IMR-90 (cell line): ENCODE data around the gene PRKN. TPM values are rescaled to one million over a fixed set of nuclear protein-coding genes. Genes with fewer than 3 reads are reported as not detected.

Experiments
- ATAC-seq: fragments of 200-7000 bp; cut with Tn5 transposase; 2 replicates; pipeline ENCODE4 v1.9.1; 2020; ENCODE audit warnings: low read depth, mild to moderate bottlenecking, moderate library complexity
- BruUV-seq: library from RNA; stranded (reverse); fragments of 400-500 nt; replicated peaks from 2 replicates; lab custom pipeline; 2021; lab: Mats Ljungman, UMichigan
- CTCF ChIA-PET: fragments of 300-600 bp; formaldehyde crosslinking; extraction: SDS; loops from one replicate; lab custom pipeline; 2021; ENCODE audit warnings: antibody characterized with exemption; lab: Yijun Ruan, JAX
- POLR2A ChIA-PET: fragments of 300-600 bp; sonication (Branson Sonifier 250); formaldehyde crosslinking; loops from one replicate; lab custom pipeline; 2022; ENCODE audit warnings: antibody characterized with exemption; ENCODE audit not compliant: unreplicated experiment; lab: Charles Lee
- DNase-seq: peaks from one replicate; pipeline ENCODE4 v3.0.0; 2013
- H2AFZ ChIP-seq: replicated peaks from 2 replicates; pipeline ENCODE3; 2013; ENCODE audit warnings: low read length, mild to moderate bottlenecking; ENCODE audit not compliant: poor library complexity
- H2AK5ac ChIP-seq: 2 replicates; pipeline ENCODE4 v1.6.1; 2013; ENCODE audit warnings: low read depth, low read length, inconsistent platforms
- H2AK9ac ChIP-seq: replicated peaks from 2 replicates; pipeline ENCODE3; 2013; ENCODE audit warnings: mild to moderate bottlenecking, low read depth, low read length, moderate library complexity; ENCODE audit not compliant: poor library complexity
- H2BK120ac ChIP-seq: 2 replicates; pipeline ENCODE4 v1.6.1; 2013; ENCODE audit warnings: low read depth, low read length, inconsistent platforms
- H2BK15ac ChIP-seq: 3 replicates; pipeline ENCODE4 v1.6.1; 2013; ENCODE audit warnings: low read depth, low read length, inconsistent platforms
- H2BK20ac ChIP-seq: 2 replicates; pipeline ENCODE4 v1.6.1; 2013; ENCODE audit warnings: low read depth, mild to moderate bottlenecking, inconsistent platforms, low read length, moderate library complexity
- H2BK5ac ChIP-seq: 2 replicates; pipeline ENCODE4 v1.6.1; 2013; ENCODE audit warnings: mild to moderate bottlenecking, low read depth, low read length, inconsistent platforms; ENCODE audit not compliant: poor library complexity, severe bottlenecking
- H3K14ac ChIP-seq: replicated peaks from 2 replicates; pipeline ENCODE4 v1.6.1; 2013; ENCODE audit warnings: low read depth, low read length, inconsistent platforms
- H3K18ac ChIP-seq: 2 replicates; pipeline ENCODE4 v1.6.1; 2013; ENCODE audit warnings: low read depth, low read length, control low read depth
- H3K23ac ChIP-seq: 2 replicates; pipeline ENCODE4 v1.6.1; 2013; ENCODE audit warnings: low read depth, low read length, inconsistent platforms
- H3K27ac ChIP-seq: 2 replicates; pipeline ENCODE4 v1.5.1; 2013; ENCODE audit warnings: mild to moderate bottlenecking, control low read depth, low read length; ENCODE audit not compliant: insufficient read depth
- H3K27me3 ChIP-seq: 2 replicates; pipeline ENCODE4 v1.6.1; 2013; ENCODE audit warnings: low read length; ENCODE audit not compliant: control insufficient read depth, insufficient read depth
- H3K36me3 ChIP-seq: 2 replicates; pipeline ENCODE4 v1.6.1; 2013; ENCODE audit warnings: low read length, mixed read lengths; ENCODE audit not compliant: control insufficient read depth, insufficient read depth
- H3K4ac ChIP-seq: 2 replicates; pipeline ENCODE4 v1.6.1; 2013; ENCODE audit warnings: low read depth, low read length, inconsistent platforms
- H3K4me1 ChIP-seq: 2 replicates; pipeline ENCODE4 v1.6.1; 2013; ENCODE audit warnings: low read length, mixed read lengths; ENCODE audit not compliant: control insufficient read depth, insufficient read depth
- H3K4me2 ChIP-seq: 2 replicates; pipeline ENCODE4 v1.6.1; 2013; ENCODE audit warnings: low read depth, mild to moderate bottlenecking, control low read depth, low read length, moderate library complexity
- H3K4me3 ChIP-seq: 2 replicates; pipeline ENCODE4 v1.5.1; 2013; ENCODE audit warnings: low read depth, mild to moderate bottlenecking, control low read depth, low read length, moderate library complexity; ENCODE audit not compliant: insufficient read depth
- H3K56ac ChIP-seq: 2 replicates; pipeline ENCODE4 v1.6.1; 2013; ENCODE audit warnings: low read length, inconsistent platforms; ENCODE audit not compliant: insufficient read depth; ENCODE audit errors: extremely low read depth
- H3K79me1 ChIP-seq, 2 experiments: 2 replicates each; pipeline ENCODE4 v1.6.1; 2013; ENCODE audit warnings: low read length in 2 of 2, inconsistent platforms in 1 of 2, low read depth in 1 of 2
- H3K9ac ChIP-seq: 2 replicates; pipeline ENCODE4 v1.6.1; 2013; ENCODE audit warnings: low read depth, low read length, control low read depth
- H3K9me1 ChIP-seq: 2 replicates; pipeline ENCODE4 v1.6.1; 2013; ENCODE audit warnings: low read length, inconsistent platforms; ENCODE audit not compliant: insufficient read depth
- H3K9me3 ChIP-seq: 2 replicates; pipeline ENCODE4 v1.6.1; 2013; ENCODE audit warnings: low read length; ENCODE audit not compliant: control insufficient read depth, insufficient read depth
- H4K20me1 ChIP-seq: 2 replicates; pipeline ENCODE4 v1.6.1; 2013; ENCODE audit warnings: low read length, inconsistent platforms; ENCODE audit not compliant: insufficient read depth
- H4K5ac ChIP-seq: 2 replicates; pipeline ENCODE4 v1.6.1; 2013; ENCODE audit warnings: mild to moderate bottlenecking, low read depth, low read length, control low read depth
- H4K8ac ChIP-seq, 2 experiments: 2 replicates each; pipeline ENCODE4 v1.6.1; 2013; ENCODE audit warnings: low read depth in 2 of 2, low read length in 2 of 2, control low read depth in 1 of 2, inconsistent platforms in 1 of 2
- H4K91ac ChIP-seq: 2 replicates; pipeline ENCODE4 v1.6.1; 2013; ENCODE audit warnings: low read depth, low read length, inconsistent platforms; ENCODE audit not compliant: insufficient read depth
- BHLHE40 ChIP-seq: fragments of 150-350 bp; IDR thresholded peaks from 2 replicates; pipeline ENCODE4 v1.6.1; 2016; ENCODE audit warnings: mild to moderate bottlenecking, low read depth, low read length
- CEBPB ChIP-seq: IDR thresholded peaks from 2 replicates; pipeline ENCODE4 v1.6.1; 2012; ENCODE audit warnings: low read depth, low read length, improper control_type of control experiment
- CHD1 ChIP-seq: IDR thresholded peaks from 2 replicates; pipeline ENCODE4 v1.6.1; 2012; ENCODE audit warnings: low read depth, low read length, improper control_type of control experiment
- FOS ChIP-seq: fragments of 150-350 bp; IDR thresholded peaks from 2 replicates; pipeline ENCODE4 v1.6.1; 2016; ENCODE audit warnings: low read depth, low read length
- MAFK ChIP-seq: IDR thresholded peaks from 2 replicates; pipeline ENCODE4 v1.6.1; 2012; ENCODE audit warnings: low read depth, low read length, improper control_type of control experiment
- MAZ ChIP-seq: IDR thresholded peaks from 2 replicates; pipeline ENCODE4 v1.6.1; 2012; ENCODE audit warnings: low read depth, mild to moderate bottlenecking, low read length, improper control_type of control experiment, moderate library complexity, borderline replicate concordance
- MXI1 ChIP-seq: IDR thresholded peaks from 2 replicates; pipeline ENCODE4 v1.6.1; 2012; ENCODE audit warnings: low read depth, mild to moderate bottlenecking, low read length, moderate library complexity, borderline replicate concordance
- NFE2L2 ChIP-seq: fragments of 150-350 bp; IDR thresholded peaks from 2 replicates; pipeline ENCODE4 v1.6.1; 2016; ENCODE audit warnings: low read depth, mild to moderate bottlenecking, low read length
- POLR2A ChIP-seq: IDR thresholded peaks from 2 replicates; pipeline ENCODE4 v1.6.1; 2012; ENCODE audit warnings: mild to moderate bottlenecking, low read depth, low read length
- RAD21 ChIP-seq: IDR thresholded peaks from 2 replicates; pipeline ENCODE4 v1.6.1; 2012; ENCODE audit warnings: low read length, improper control_type of control experiment
- RCOR1 ChIP-seq: IDR thresholded peaks from 2 replicates; pipeline ENCODE4 v1.6.1; 2012; ENCODE audit warnings: mild to moderate bottlenecking, low read length, improper control_type of control experiment; ENCODE audit not compliant: insufficient replicate concordance
- RFX5 ChIP-seq: IDR thresholded peaks from 2 replicates; pipeline ENCODE4 v1.8.0; 2012; ENCODE audit warnings: low read depth, mild to moderate bottlenecking, low read length, moderate library complexity
- SMC3 ChIP-seq: fragments of 150-350 bp; IDR thresholded peaks from 2 replicates; pipeline ENCODE4 v1.6.1; 2016; ENCODE audit warnings: low read depth, mild to moderate bottlenecking, antibody characterized with exemption, low read length, moderate library complexity
- USF2 ChIP-seq: fragments of 150-350 bp; IDR thresholded peaks from 2 replicates; pipeline ENCODE4 v1.6.1; 2017; ENCODE audit warnings: mild to moderate bottlenecking, antibody characterized with exemption, low read length, low read depth
- WGBS, 2 experiments: methylation state at CpG; one replicate each; pipeline versions ENCODE4 v1.1.5 to v1.1.7; 2013; ENCODE audit warnings: missing lambda C conversion rate in 2 of 2; ENCODE audit not compliant: insufficient read length in 1 of 2; ENCODE audit errors: extremely low coverage in 2 of 2; 5-methylcytosine and 5-hydroxymethylcytosine counted together
- dilution Hi-C: fragments of 300-500 bp; cut with HindIII; formaldehyde crosslinking; loops from one replicate; pipeline ENCODE4 v1.14.3; 2018; ENCODE audit warnings: low sequenced_read_pairs; ENCODE audit not compliant: unreplicated experiment
- in situ Hi-C: fragments of 300-500 bp; cut with MboI; formaldehyde crosslinking; loops from 3 replicates; pipeline ENCODE4 v1.14.3; 2019; ENCODE audit warnings: low sequenced_read_pairs, inconsistent platforms, mixed read lengths
- intact Hi-C: fragments of 100-400 bp; cut with micrococcal nuclease; formaldehyde crosslinking; loops from 2 replicates; pipeline ENCODE4 v1.10.0; 2022
- polyA plus RNA-seq, 3 experiments: library from polyadenylated mRNA; depleted of rRNA; stranded (reverse); fragments of >200 nt; gene quantifications; 2 replicates each; pipeline ENCODE4 v1.2.3, GENCODE V29; 2012; ENCODE audit warnings: low replicate concordance in 1 of 3
- total RNA-seq: library from RNA; depleted of rRNA; stranded (reverse); fragments of >200 nt; gene quantifications from 2 replicates; pipeline ENCODE4 v1.2.3, GENCODE V29; 2012
- TF ChIP-seq, protein P1 (sequence below): fragments of 150-350 bp; IDR thresholded peaks from 2 replicates; pipeline ENCODE4 v1.6.1; 2016; ENCODE audit warnings: low read depth, mild to moderate bottlenecking, low read length, moderate library complexity, borderline replicate concordance
- TF ChIP-seq, protein P2 (sequence below): conservative IDR thresholded peaks from 2 replicates; pipeline ENCODE4 v1.5.1; 2012; ENCODE audit warnings: mild to moderate bottlenecking, low read depth, low read length, improper control_type of control experiment

The PRKN gene
- total and polyA plus RNA-seq, 2 of the 4 experiments (the other 2 are of a cell fraction): 0.15 to 0.18 TPM

DNA sequence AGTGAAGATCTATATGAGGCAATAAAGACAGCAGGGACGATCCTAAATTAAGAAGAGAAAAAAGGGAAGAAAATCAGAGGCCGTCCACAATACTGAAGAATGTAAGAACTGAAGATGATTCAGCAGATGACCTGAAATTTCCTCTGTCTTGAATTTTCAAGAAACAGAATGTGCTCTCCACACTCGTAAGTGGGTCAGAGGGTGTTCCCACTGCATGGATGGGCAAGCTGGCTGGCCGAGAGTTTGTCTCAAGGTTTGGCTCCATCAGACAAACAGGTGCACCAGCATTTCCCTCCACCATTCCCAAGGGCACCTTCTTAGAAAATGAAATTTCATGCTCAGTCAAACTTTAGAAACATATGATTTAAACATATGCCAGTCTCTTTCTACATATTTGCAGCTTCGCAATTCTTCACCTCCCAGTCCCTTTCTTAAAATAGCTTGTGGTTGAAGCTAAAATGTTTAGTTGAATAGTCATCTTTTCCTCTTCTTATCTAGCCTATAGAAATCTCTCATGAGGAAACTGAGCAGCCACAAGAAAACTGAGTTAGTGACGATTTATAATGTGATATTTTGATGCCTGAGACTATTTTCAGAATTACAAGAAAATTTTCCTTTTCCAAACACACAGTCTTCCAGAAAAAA, 576.4 kb downstream of the PRKN start:
- no peak overlapping the region for H2BK15ac ChIP-seq
- no peak for ATAC-seq
- CTCF ChIA-PET: no interaction called here
- DNase-seq: no peak
- intact Hi-C loops: no loop called here
- no peak overlapping the region for H2BK20ac ChIP-seq
- TF ChIP-seq FOS (no peak), POLR2A (no peak), MXI1 (no peak), NFE2L2 (no peak), CHD1 (no peak), SMC3 (no peak), BHLHE40 (no peak), MAZ (no peak), RFX5 (no peak), CEBPB (no peak), MAFK (no peak), RCOR1 (no peak), RAD21 (no peak), USF2 (no peak)
- TF ChIP-seq, protein P1, sequence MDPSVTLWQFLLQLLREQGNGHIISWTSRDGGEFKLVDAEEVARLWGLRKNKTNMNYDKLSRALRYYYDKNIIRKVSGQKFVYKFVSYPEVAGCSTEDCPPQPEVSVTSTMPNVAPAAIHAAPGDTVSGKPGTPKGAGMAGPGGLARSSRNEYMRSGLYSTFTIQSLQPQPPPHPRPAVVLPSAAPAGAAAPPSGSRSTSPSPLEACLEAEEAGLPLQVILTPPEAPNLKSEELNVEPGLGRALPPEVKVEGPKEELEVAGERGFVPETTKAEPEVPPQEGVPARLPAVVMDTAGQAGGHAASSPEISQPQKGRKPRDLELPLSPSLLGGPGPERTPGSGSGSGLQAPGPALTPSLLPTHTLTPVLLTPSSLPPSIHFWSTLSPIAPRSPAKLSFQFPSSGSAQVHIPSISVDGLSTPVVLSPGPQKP: no peak
- TF ChIP-seq, protein P2, sequence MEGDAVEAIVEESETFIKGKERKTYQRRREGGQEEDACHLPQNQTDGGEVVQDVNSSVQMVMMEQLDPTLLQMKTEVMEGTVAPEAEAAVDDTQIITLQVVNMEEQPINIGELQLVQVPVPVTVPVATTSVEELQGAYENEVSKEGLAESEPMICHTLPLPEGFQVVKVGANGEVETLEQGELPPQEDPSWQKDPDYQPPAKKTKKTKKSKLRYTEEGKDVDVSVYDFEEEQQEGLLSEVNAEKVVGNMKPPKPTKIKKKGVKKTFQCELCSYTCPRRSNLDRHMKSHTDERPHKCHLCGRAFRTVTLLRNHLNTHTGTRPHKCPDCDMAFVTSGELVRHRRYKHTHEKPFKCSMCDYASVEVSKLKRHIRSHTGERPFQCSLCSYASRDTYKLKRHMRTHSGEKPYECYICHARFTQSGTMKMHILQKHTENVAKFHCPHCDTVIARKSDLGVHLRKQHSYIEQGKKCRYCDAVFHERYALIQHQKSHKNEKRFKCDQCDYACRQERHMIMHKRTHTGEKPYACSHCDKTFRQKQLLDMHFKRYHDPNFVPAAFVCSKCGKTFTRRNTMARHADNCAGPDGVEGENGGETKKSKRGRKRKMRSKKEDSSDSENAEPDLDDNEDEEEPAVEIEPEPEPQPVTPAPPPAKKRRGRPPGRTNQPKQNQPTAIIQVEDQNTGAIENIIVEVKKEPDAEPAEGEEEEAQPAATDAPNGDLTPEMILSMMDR: no peak
- no peaks in the 10 kb centered on the region for H4K20me1 ChIP-seq
- no peak overlapping the region for H4K8ac ChIP-seq
- H3K4me2 ChIP-seq: no peak overlapping the region
- no peak overlapping the region for H3K9ac ChIP-seq
- H2BK5ac ChIP-seq: no peak overlapping the region
- no peaks in the 10 kb centered on the region for H3K36me3 ChIP-seq
- no peaks in the 10 kb centered on the region for H3K79me1 ChIP-seq
- no peak overlapping the region for H3K23ac ChIP-seq
- peaks cover 16% of the 10 kb centered on the region for H3K9me3 ChIP-seq
- H3K56ac ChIP-seq: no peak overlapping the region
- no peak overlapping the region for H2BK120ac ChIP-seq
- H3K9me1 ChIP-seq: no peaks in the 10 kb centered on the region
- H2AFZ ChIP-seq: no peak overlapping the region
- POLR2A ChIA-PET: no interaction called here
- in situ Hi-C loops: no loop called here
- no peak overlapping the region for H3K4ac ChIP-seq
- no peak overlapping the region for H2AK5ac ChIP-seq
- dilution Hi-C loops: no loop called here
- no peaks in the 10 kb centered on the region for H3K27me3 ChIP-seq
- H3K27ac ChIP-seq: no peak overlapping the region
- no peak overlapping the region for H3K14ac ChIP-seq
- H4K91ac ChIP-seq: no peak overlapping the region
- BruUV-seq: no TSS peak
- H4K5ac ChIP-seq: no peak overlapping the region
- no peak overlapping the region for H3K18ac ChIP-seq
- H3K4me1 ChIP-seq: no peaks in the 10 kb centered on the region
- H3K4me3 ChIP-seq: no peak overlapping the region
- no peak overlapping the region for H2AK9ac ChIP-seq
- no CpG with 5 or more reads among the region's 6 CpGs for WGBS, 2 experiments
